ENCODE data around the gene IL6. TPM values are rescaled to one million over a fixed set of nuclear protein-coding genes. Genes with fewer than 3 reads are reported as not detected.
"Not testable (repeated sequence)": the region's sequence is repeated elsewhere in the genome, so short reads cannot be mapped to it uniquely, and the experiment has no call there.

The IL6 gene
- total RNA-seq (2022): 13.8 and 22.0 TPM in 2 replicates
- percentile 92 among the genes with signal in this experiment for Bru-seq, nascent RNA
- BruChase-seq, experiment 1, labeled RNA remaining after a 6-hour chase: percentile 45 among the genes with signal in this experiment
- BruChase-seq, experiment 2, labeled RNA remaining after a 2-hour chase: percentile 64 among the genes with signal in this experiment
- long read RNA-seq, transcript IL6-209 (4 exons, 985 nt): minor isoform, 6 of 20 reads
- long read RNA-seq, transcript IL6-201 (5 exons, 1,182 nt): major isoform, 10 of 20 reads
- long read RNA-seq, partial matches to known transcripts: 0 of 20 reads
- long read RNA-seq, other reads (novel, unspliced or antisense): 4 of 20 reads

DNA sequence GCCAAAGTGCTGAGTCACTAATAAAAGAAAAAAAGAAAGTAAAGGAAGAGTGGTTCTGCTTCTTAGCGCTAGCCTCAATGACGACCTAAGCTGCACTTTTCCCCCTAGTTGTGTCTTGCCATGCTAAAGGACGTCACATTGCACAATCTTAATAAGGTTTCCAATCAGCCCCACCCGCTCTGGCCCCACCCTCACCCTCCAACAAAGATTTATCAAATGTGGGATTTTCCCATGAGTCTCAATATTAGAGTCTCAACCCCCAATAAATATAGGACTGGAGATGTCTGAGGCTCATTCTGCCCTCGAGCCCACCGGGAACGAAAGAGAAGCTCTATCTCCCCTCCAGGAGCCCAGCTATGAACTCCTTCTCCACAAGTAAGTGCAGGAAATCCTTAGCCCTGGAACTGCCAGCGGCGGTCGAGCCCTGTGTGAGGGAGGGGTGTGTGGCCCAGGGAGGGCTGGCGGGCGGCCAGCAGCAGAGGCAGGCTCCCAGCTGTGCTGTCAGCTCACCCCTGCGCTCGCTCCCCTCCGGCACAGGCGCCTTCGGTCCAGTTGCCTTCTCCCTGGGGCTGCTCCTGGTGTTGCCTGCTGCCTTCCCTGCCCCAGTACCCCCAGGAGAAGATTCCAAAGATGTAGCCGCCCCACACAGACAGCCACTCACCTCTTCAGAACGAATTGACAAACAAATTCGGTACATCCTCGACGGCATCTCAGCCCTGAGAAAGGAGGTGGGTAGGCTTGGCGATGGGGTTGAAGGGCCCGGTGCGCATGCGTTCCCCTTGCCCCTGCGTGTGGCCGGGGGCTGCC is at the start of gene IL6:
IL6 (plus strand) TSS at position 294 of the 807 bp plus-strand sequence; CDS start at position 357, 63 bp downstream.
- DNase-seq (ENCODE audit: unreplicated experiment): peak; percentile 86
- no peaks in the 10 kb centered on the region for H3K27me3 Mint-ChIP-seq (ENCODE audit: insufficient read depth, unreplicated experiment)
- BruUV-seq (replicated peaks): TSS peak; percentile 67
- H3K27ac Mint-ChIP-seq (ENCODE audit: low read depth, unreplicated experiment): peak within 1 kb of the TSS; percentile 71
- intact Hi-C loops (cut with micrococcal nuclease): loop anchor here (1.0 to 5.0 kb wide), 5 partner anchors 55 to 167 kb away; no protein-coding TSS in a partner anchor
- POLR2A ChIA-PET: interaction anchor here (0.6 to 4.7 kb wide), 11 partner anchors 8 to 773 kb away, joined by 3 to 52 read pairs (median 4); no protein-coding TSS in a partner anchor
- peaks cover 5% of the 10 kb centered on the region for H3K36me3 Mint-ChIP-seq (ENCODE audit: insufficient read depth, unreplicated experiment)
- peak within 1 kb of the TSS; percentile 72 for H3K4me3 Mint-ChIP-seq (ENCODE audit: unreplicated experiment)
- H3K4me1 Mint-ChIP-seq (ENCODE audit: insufficient read depth, unreplicated experiment): peaks cover 45% of the 10 kb centered on the region
- CTCF ChIA-PET: interaction anchor here (0.6 to 16.9 kb wide), 34 partner anchors 9 to 1396 kb away, joined by 3 to 544 read pairs (median 3); no protein-coding TSS in a partner anchor
- no peaks in the 10 kb centered on the region for H3K9me3 Mint-ChIP-seq (ENCODE audit: unreplicated experiment)
- TF ChIP-seq, protein P1, sequence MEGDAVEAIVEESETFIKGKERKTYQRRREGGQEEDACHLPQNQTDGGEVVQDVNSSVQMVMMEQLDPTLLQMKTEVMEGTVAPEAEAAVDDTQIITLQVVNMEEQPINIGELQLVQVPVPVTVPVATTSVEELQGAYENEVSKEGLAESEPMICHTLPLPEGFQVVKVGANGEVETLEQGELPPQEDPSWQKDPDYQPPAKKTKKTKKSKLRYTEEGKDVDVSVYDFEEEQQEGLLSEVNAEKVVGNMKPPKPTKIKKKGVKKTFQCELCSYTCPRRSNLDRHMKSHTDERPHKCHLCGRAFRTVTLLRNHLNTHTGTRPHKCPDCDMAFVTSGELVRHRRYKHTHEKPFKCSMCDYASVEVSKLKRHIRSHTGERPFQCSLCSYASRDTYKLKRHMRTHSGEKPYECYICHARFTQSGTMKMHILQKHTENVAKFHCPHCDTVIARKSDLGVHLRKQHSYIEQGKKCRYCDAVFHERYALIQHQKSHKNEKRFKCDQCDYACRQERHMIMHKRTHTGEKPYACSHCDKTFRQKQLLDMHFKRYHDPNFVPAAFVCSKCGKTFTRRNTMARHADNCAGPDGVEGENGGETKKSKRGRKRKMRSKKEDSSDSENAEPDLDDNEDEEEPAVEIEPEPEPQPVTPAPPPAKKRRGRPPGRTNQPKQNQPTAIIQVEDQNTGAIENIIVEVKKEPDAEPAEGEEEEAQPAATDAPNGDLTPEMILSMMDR (IDR thresholded peaks at IDR 0.05; ENCODE audit: unreplicated experiment): no peak

DNA sequence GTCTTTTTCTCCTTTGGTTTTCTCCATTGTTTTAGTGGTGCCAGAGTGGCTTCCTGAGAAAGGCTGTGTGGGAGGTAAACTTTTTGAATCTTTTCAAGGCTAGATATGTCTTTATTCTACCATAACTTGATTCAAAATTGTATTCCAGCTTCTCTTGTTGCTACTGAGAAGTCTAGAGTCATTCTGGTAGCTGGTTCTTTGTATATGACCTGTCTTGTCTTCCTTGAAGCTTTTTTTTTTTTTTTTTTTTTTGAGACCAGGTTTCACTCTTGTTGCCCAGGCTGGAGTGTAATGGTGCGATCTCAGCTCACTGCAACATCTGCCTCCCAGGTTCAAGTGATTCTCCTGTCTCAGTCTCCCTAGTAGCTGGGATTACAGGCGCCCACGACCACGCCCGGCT is 49.7 kb upstream of the IL6 start:
- ChIA-PET CTCF (interaction anchor here (0.9 kb wide), 1 partner anchor 36 kb away, joined by 3 read pairs; no protein-coding TSS in a partner anchor), POLR2A (interaction anchor here (0.7 kb wide), 1 partner anchor 9 kb away, joined by 3 read pairs; no protein-coding TSS in a partner anchor)

DNA sequence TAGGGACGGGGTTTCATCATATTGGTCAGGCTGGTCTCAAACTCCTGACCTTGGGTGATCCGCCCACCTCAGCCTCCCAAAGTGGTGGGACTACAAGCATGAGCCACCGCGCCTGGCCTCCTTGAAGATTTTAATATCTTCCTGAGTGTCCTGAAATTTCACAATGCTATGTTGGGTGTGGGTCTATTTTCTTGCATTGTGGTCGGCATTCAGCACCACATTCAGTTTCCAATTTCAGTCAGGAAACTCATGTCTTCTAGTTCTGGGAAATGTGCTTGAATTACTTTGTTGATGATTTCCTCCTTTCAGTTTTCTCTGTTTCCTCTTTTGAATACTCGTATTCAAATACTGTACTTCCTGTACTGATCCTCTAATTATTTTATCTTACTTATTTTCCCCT is 49.3 kb upstream of the IL6 start:
- intact Hi-C loops (cut with micrococcal nuclease): no loop called here
- Mint-ChIP-seq H3K4me3 (ENCODE audit: unreplicated experiment) (no peak overlapping the region), H3K9me3 (ENCODE audit: unreplicated experiment) (peaks cover 8% of the 10 kb centered on the region), H3K36me3 (ENCODE audit: insufficient read depth, unreplicated experiment) (no peaks in the 10 kb centered on the region), H3K4me1 (ENCODE audit: insufficient read depth, unreplicated experiment) (peaks cover 20% of the 10 kb centered on the region), H3K27me3 (ENCODE audit: insufficient read depth, unreplicated experiment) (no peaks in the 10 kb centered on the region), H3K27ac (ENCODE audit: low read depth, unreplicated experiment) (no peak overlapping the region)
- no TSS peak for BruUV-seq (replicated peaks)
- ChIA-PET POLR2A (interaction anchor here (0.7 kb wide), 1 partner anchor 9 kb away, joined by 3 read pairs; no protein-coding TSS in a partner anchor), CTCF (interaction anchor here (0.9 kb wide), 1 partner anchor 36 kb away, joined by 3 read pairs; no protein-coding TSS in a partner anchor)
- DNase-seq (ENCODE audit: unreplicated experiment): no peak
- TF ChIP-seq, protein P1 (IDR thresholded peaks at IDR 0.05; ENCODE audit: unreplicated experiment): no peak

More for the DNA sequence above, 49.7 kb upstream of the IL6 start:
- H3K9me3 Mint-ChIP-seq (ENCODE audit: unreplicated experiment); BruUV-seq (replicated peaks); H3K27ac Mint-ChIP-seq (ENCODE audit: low read depth, unreplicated experiment); H3K36me3 Mint-ChIP-seq (ENCODE audit: insufficient read depth, unreplicated experiment); DNase-seq (ENCODE audit: unreplicated experiment); H3K4me3 Mint-ChIP-seq (ENCODE audit: unreplicated experiment); intact Hi-C loops (cut with micrococcal nuclease); H3K27me3 Mint-ChIP-seq (ENCODE audit: insufficient read depth, unreplicated experiment): not testable (repeated sequence)
- peaks cover 20% of the 10 kb centered on the region for H3K4me1 Mint-ChIP-seq (ENCODE audit: insufficient read depth, unreplicated experiment)

DNA sequence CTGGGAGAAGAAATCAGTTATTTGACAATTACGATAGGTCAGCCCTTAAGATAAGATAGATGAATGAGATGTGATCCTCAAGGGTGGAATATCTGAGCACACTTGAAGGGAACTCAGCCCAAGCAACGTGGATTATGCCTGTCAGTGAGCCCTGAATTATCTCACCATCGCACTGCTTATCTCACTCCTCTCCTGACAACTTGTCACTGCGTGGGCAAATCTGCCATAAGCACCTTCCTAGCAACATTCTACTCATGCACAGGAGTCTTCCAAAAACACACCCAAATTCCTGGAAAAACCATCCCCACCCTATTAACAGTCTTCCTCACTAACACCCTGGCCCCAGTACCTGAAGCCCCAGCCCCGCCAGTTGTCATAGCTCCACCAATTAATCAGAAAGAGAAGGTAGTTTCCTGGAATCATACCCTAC is 46.5 kb upstream of the IL6 start:
- no TSS peak for BruUV-seq (replicated peaks)
- CTCF ChIA-PET: interaction anchor here (0.6 kb wide), 1 partner anchor 35 kb away, joined by 4 read pairs; no protein-coding TSS in a partner anchor
- peaks cover 13% of the 10 kb centered on the region for H3K4me1 Mint-ChIP-seq (ENCODE audit: insufficient read depth, unreplicated experiment)
- TF ChIP-seq, protein P1 (IDR thresholded peaks at IDR 0.05; ENCODE audit: unreplicated experiment): no peak
- POLR2A ChIA-PET: no interaction called here
- no peaks in the 10 kb centered on the region for H3K9me3 Mint-ChIP-seq (ENCODE audit: unreplicated experiment)
- DNase-seq (ENCODE audit: unreplicated experiment): no peak
- no peak overlapping the region for H3K4me3 Mint-ChIP-seq (ENCODE audit: unreplicated experiment)
- H3K36me3 Mint-ChIP-seq (ENCODE audit: insufficient read depth, unreplicated experiment): no peaks in the 10 kb centered on the region
- intact Hi-C loops (cut with micrococcal nuclease): no loop called here
- no peaks in the 10 kb centered on the region for H3K27me3 Mint-ChIP-seq (ENCODE audit: insufficient read depth, unreplicated experiment)
- no peak overlapping the region for H3K27ac Mint-ChIP-seq (ENCODE audit: low read depth, unreplicated experiment)

Measured in MCF 10A (cell line).